Activated naive CD8-positive, alpha-beta T cell (primary cell): ENCODE data around the gene OR6B3.

Experiments
- H3K27ac Mint-ChIP-seq: one replicate; pipeline ENCODE4 v1.8.0; 2021; ENCODE audit warnings: mixed read lengths
- H3K27me3 Mint-ChIP-seq: one replicate; pipeline ENCODE4 v1.8.0; 2021; ENCODE audit warnings: mixed read lengths
- H3K36me3 Mint-ChIP-seq: one replicate; pipeline ENCODE4 v1.8.0; 2021; ENCODE audit warnings: mixed read lengths
- H3K4me1 Mint-ChIP-seq: one replicate; pipeline ENCODE4 v1.8.0; 2021; ENCODE audit warnings: low read depth, mixed read lengths
- H3K4me3 Mint-ChIP-seq: one replicate; pipeline ENCODE4 v1.8.0; 2021; ENCODE audit warnings: mild to moderate bottlenecking, mixed read lengths
- H3K9me3 Mint-ChIP-seq: one replicate; pipeline ENCODE4 v1.8.0; 2021; ENCODE audit warnings: low read depth, mixed read lengths

Gene OR6B3

DNA sequence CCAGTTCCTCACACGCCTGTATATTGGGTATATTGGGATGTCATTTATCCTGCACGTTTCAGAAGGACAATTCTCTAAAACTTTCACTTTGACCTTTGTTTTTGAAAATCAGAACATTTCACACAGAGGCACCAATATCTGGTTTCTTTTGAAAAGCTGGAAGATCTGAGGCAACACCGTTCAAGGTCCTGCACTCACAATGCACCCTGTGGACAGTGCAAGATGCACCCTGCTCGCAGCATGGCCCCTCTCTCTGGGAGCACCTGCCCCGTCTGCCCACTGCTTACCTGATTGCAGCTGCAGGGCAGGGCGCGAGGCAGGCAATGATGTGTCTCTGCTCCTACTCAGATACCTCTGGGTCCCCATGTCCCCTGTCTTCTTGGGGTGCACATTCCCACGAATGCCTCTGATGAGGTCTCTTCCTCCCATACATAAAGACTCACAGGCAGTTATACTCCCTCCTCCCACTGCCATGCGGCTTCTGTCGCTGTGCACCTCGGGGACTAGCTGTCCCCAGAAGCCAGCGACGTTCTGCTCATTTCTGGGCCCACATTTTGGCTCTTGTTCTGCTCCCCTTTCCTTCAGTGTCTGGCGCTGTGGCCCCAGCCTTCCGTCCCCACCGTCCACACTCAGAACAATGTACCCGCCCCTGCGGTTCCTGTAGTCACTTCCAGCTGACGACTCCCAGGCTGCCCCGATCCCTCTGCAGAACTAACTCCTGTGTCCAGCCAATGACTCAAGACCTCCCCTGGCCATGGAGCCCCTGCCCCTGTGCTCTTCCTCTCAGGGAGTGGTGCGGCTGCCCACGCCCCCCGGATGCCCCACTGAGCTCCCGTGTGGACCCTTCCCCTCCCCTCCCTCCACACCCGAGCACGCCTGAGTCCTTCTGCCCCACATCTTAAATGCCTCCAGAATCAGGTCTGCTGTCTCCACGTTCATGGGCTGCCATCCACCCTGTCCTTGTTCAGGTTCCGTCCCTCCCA, at the start of gene OR6B3:
OR6B3 (minus strand) TSS at position 349 of the 983 bp plus-strand sequence.
- H3K27me3 Mint-ChIP-seq, result peaks cover 31% of the 10 kb centered on the region

DNA sequence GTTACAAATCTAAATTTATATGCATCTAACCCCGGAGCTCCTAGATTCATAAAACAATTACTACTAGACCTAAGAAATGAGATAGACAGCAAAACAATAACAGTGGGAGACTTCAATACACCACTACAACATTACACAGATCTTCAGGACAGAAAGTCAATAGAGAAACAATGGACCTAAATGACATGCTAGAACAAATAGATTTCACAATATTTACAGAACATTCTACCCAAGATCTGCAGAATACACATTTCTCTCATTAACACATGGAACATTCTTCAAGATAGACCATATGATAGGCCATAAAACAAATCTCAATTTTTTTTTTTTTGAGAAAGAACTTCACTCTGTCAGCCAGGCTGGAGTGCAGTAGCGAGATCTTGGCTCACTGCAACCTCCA, 45.0 kb upstream of the OR6B3 start:
- Mint-ChIP-seq H3K9me3 (peaks cover 14% of the 10 kb centered on the region), H3K4me1 (no peaks in the 10 kb centered on the region), H3K27ac (no peak overlapping the region), H3K27me3 (peaks cover 58% of the 10 kb centered on the region), H3K36me3 (peaks cover 4% of the 10 kb centered on the region), H3K4me3 (no peak overlapping the region)

More for the DNA sequence above, at the start of gene OR6B3:
- Mint-ChIP-seq H3K4me1 (no peaks in the 10 kb centered on the region), H3K36me3 (no peaks in the 10 kb centered on the region), H3K9me3 (no peaks in the 10 kb centered on the region), H3K4me3 (no peak within 1 kb of the TSS), H3K27ac (no peak within 1 kb of the TSS)

DNA sequence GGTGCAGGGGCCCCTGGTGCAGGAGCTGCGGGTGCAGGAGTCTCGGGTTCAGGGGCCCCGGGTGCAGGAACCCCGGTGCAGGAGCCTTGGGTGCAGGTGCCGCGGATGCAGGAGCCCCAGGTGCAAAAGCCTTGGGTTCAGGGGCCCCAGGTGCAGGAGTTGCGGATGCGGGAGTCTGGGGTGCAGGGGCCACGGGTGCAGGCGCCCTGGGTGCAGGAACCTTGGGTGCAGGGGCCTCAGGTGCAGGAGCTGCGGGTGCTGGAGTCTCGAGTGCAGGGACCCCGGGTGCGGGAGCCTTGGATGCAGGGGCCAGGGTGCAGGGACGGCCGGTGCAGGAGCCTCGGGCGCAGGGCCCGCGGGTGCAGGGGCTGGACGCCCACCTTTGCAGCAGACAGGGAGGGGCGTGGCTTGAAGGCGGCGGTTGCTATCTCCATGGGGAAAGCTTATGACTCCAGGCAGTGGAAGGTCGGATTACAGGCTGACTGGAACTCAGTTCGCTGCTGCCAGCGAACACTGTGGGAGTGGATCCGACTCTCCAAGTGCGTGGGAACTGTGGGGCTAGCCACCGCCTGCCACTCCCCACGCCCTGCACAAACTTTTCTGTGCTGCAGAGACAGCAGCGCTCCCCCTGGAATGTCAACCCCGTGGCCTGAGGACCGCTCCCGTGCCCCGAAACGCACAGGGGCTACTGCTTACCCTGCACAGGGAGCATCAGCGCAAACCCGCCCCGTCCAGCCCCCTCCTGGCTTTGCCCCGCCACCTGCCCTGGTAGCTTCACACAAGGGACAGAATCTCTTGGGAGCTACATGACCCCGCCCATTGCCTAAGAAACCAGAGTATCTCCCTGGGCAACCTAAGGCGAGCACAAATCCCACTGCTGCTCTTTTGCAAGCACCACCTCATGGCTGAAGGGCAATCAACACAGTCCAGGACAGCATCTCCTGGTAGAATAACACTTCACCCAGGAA, 42.5 kb upstream of the OR6B3 start:
- Mint-ChIP-seq H3K4me1 (no peaks in the 10 kb centered on the region), H3K4me3 (no peak overlapping the region), H3K27ac (no peak overlapping the region), H3K9me3 (peaks cover 14% of the 10 kb centered on the region), H3K27me3 (peaks cover 60% of the 10 kb centered on the region), H3K36me3 (peaks cover 4% of the 10 kb centered on the region)

DNA sequence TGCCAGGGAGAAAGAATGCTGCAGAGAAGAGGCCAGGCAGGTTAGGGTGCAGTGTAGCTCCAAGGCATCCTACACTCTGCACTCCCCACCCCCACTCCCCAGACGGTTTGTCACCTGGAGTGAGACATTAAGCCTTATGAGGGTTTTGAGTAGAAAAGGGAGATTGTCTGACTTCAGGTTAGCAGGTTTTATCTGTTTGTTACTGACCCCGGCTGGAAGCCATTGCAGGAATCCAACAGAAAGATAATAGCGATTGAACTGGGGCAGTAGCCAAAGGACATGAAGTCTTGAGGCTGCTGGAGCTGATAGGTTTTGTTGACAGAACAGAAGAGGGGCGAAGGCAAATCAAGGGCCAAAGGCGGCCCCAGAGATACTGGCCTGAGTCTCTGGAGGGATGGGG, 36.0 kb upstream of the OR6B3 start:
- Mint-ChIP-seq H3K36me3 (peaks cover 6% of the 10 kb centered on the region), H3K4me1 (no peaks in the 10 kb centered on the region), H3K9me3 (peaks cover 9% of the 10 kb centered on the region), H3K4me3 (no peak overlapping the region), H3K27me3 (peaks cover 32% of the 10 kb centered on the region), H3K27ac (no peak overlapping the region)

DNA sequence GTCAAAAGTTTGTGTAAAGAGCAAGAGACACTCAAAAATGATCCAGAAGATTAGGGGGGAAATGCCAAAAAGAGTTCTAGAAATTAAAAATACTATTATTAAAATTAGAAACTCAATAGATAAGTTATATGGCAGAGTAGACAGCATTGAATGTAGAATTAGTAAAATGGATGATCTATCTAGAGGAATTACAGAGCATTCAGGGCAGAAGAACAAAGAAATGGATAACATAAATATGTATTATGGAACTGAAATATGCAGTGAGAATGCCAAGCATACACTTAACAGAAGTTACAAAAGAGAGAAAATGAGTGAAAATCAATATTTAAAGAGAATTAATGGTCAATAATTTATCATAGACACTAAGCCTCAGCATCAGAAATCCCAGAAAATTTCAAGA, 33.2 kb upstream of the OR6B3 start:
- Mint-ChIP-seq H3K27me3 (peaks cover 18% of the 10 kb centered on the region), H3K9me3 (peaks cover 9% of the 10 kb centered on the region), H3K27ac (no peak overlapping the region), H3K4me3 (no peak overlapping the region), H3K4me1 (no peaks in the 10 kb centered on the region), H3K36me3 (peaks cover 6% of the 10 kb centered on the region)

DNA sequence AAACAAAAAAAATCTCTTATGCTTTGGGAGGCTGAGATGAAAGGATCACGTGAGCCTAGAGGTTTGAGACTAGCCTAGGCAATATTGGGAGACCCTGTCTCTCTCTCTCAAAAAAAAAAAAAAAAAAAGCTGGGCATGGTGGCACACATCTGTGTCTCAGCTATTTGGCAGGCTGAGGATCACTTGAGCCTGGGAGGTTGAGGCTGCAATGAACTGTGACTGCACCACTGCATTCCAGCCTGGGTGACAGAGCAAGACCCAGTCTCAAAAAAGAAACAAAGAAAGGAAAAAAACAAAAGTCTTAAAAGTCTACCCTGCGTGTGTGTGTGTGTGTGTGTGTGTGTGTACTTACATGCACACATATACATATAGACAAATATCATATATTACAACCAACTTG, 25.3 kb upstream of the OR6B3 start:
- no peaks in the 10 kb centered on the region for H3K4me1 Mint-ChIP-seq
- H3K36me3 Mint-ChIP-seq, result peaks cover 6% of the 10 kb centered on the region
- peaks cover 15% of the 10 kb centered on the region for H3K9me3 Mint-ChIP-seq
- H3K27me3 Mint-ChIP-seq, result peaks cover 14% of the 10 kb centered on the region
- H3K27ac Mint-ChIP-seq, result no peak overlapping the region
- no peak overlapping the region for H3K4me3 Mint-ChIP-seq

DNA sequence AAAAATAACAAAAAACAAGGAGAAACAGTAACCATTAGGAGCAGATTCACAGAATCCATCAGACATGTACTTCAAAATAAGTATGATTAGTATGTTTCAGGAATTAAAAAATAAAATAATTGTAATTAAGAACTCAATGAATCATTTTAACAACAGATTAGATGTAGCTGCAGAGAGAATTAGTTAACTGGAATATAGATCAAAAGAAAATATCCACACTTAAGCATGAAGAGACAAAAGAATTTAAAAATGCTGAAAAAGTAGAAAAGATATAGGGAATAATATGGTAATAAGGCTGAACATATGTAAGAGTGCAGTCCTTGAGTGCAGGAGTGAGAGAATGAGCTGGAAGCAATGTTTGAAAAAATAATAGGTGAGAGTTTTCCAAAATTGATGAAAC, 24.1 kb upstream of the OR6B3 start:
- peaks cover 10% of the 10 kb centered on the region for H3K27me3 Mint-ChIP-seq
- H3K4me3 Mint-ChIP-seq, result no peak overlapping the region
- H3K9me3 Mint-ChIP-seq, result peaks cover 15% of the 10 kb centered on the region

DNA sequence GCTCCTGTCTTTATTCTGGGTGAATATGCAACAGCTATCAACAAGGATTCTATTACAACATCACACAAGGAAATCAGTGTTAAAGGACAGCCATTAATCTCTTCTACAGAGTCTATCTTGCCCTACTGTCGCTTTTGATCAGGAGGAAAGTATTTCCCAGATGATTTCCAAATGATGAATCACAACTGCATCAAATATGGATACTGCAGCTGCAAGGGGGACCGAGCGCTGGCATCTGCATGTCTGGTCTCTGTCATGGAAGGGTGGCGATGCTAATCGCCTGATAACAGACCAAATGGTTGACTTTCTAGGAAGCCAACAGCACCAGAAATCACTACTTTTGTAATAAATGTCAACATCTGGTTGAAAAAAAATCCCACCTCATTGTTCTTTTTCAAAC, 21.2 kb upstream of the OR6B3 start:
- H3K9me3 Mint-ChIP-seq, result peaks cover 15% of the 10 kb centered on the region

More for the DNA sequence above, 24.1 kb upstream of the OR6B3 start:
- Mint-ChIP-seq H3K36me3 (peaks cover 6% of the 10 kb centered on the region), H3K27ac (no peak overlapping the region), H3K4me1 (no peaks in the 10 kb centered on the region)

DNA sequence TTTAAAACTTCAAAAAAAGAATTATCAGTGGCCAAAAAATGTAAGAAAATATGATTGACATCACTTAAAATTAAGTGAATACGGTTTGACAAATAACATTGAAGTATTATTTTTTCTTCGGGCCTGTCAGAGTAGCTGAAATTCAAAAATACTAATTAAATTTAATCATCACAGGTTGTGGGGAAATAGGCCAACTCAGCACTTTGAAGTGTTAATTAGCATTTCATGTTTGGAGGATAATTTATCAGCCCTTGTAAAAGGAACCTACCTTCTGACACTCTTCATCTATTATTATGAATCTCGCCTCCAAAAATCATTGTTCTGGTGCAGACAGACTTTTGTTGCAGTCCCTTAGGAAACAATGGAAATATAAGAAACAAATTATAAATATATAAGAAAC, 17.6 kb upstream of the OR6B3 start:
- Mint-ChIP-seq H3K36me3 (no peaks in the 10 kb centered on the region), H3K9me3 (peaks cover 4% of the 10 kb centered on the region), H3K27ac (no peak overlapping the region), H3K4me3 (no peak overlapping the region), H3K4me1 (no peaks in the 10 kb centered on the region), H3K27me3 (peaks cover 7% of the 10 kb centered on the region)

More for the DNA sequence above, 21.2 kb upstream of the OR6B3 start:
- H3K27me3 Mint-ChIP-seq, result peaks cover 10% of the 10 kb centered on the region
- no peak overlapping the region for H3K27ac Mint-ChIP-seq
- H3K4me3 Mint-ChIP-seq, result no peak overlapping the region
- peaks cover 6% of the 10 kb centered on the region for H3K36me3 Mint-ChIP-seq
- no peaks in the 10 kb centered on the region for H3K4me1 Mint-ChIP-seq

DNA sequence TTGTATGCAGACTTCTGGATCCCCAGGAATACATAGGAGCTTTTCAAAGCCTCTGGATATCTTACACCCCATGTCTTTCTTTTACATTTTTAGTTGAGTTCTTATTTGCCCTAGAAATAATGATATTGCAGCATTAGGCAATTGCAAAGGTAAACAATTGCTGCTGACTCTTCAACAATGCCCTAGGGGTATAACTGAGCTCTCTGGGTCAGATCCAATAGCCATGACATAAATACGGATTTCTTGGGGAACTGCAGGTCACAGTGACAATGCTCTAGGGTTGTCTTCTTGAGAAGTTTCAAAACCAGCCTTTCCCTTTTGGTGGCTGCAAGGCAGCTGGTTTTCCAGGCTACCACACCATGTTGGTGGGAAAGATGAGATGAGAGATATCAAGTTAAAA, 16.5 kb upstream of the OR6B3 start:
- H3K27me3 Mint-ChIP-seq, result peaks cover 3% of the 10 kb centered on the region
- no peak overlapping the region for H3K4me3 Mint-ChIP-seq
- peaks cover 4% of the 10 kb centered on the region for H3K9me3 Mint-ChIP-seq
- H3K4me1 Mint-ChIP-seq, result no peaks in the 10 kb centered on the region
- H3K36me3 Mint-ChIP-seq, result no peaks in the 10 kb centered on the region
- H3K27ac Mint-ChIP-seq, result no peak overlapping the region

DNA sequence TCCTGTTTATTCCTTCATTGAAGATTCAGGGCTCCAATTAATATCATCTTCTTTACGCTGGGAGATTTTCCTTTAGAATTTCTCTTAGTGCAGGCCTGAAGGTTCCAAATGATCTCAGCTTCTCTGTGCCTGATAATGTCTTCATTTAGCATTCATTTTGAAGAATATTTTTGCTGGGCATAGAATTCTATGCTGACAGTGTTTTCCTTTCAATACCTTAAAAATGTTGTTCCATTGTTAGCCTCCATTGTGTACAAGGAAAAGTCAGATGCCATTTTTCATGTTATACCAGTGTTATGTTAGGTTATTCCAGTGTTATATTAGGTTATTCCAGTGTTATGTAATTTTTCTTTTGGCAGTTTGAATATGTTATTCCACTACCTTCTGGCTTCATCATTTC, 14.9 kb upstream of the OR6B3 start:
- Mint-ChIP-seq H3K9me3 (peaks cover 4% of the 10 kb centered on the region), H3K27ac (no peak overlapping the region), H3K27me3 (peaks cover 3% of the 10 kb centered on the region), H3K4me1 (no peaks in the 10 kb centered on the region), H3K4me3 (no peak overlapping the region), H3K36me3 (no peaks in the 10 kb centered on the region)

DNA sequence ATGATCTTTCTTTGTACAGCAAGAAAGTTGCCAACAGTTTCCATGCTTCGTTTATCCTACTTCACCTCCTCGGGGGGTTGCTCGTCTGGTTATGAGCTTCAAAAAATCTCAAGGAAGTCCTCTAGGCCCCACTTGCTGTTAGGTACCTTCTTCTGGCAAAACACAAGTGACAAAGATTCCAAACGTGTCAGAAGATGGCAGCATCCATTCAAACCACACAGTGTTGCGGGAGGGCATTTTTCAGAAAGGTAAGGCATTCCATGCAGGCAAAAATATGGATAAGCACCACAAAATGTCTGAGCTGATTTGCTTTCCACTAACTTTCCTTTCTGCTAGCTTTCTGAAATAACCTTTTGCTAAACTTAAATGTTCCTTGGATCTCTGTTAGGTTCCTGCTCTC, 13.2 kb upstream of the OR6B3 start:
- Mint-ChIP-seq H3K36me3 (no peaks in the 10 kb centered on the region), H3K9me3 (peaks cover 4% of the 10 kb centered on the region), H3K27ac (no peak overlapping the region), H3K4me3 (no peak overlapping the region), H3K4me1 (no peaks in the 10 kb centered on the region), H3K27me3 (peaks cover 1% of the 10 kb centered on the region)

DNA sequence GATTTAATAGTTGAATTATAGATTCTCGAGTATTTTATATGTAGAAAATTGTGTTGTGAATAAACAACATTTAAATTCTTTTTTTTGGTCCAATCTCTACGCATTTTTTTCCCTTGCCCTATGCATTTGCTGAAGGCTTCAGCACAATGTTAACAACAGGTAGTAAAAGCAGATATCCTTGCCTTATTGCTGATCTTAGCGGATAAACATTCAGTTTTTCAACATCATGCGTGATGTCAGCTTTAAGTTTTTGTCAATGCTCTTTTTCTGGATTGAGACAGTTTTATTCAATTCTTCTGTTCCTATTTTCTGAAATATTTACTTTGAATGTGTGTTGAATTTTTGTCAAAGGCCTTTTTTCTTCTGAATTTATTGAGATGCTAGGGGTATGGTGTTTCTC, 11.6 kb upstream of the OR6B3 start:
- Mint-ChIP-seq H3K36me3 (no peaks in the 10 kb centered on the region), H3K4me1 (peaks cover 2% of the 10 kb centered on the region), H3K27ac (no peak overlapping the region), H3K9me3 (peaks cover 4% of the 10 kb centered on the region), H3K4me3 (no peak overlapping the region), H3K27me3 (peaks cover 4% of the 10 kb centered on the region)

DNA sequence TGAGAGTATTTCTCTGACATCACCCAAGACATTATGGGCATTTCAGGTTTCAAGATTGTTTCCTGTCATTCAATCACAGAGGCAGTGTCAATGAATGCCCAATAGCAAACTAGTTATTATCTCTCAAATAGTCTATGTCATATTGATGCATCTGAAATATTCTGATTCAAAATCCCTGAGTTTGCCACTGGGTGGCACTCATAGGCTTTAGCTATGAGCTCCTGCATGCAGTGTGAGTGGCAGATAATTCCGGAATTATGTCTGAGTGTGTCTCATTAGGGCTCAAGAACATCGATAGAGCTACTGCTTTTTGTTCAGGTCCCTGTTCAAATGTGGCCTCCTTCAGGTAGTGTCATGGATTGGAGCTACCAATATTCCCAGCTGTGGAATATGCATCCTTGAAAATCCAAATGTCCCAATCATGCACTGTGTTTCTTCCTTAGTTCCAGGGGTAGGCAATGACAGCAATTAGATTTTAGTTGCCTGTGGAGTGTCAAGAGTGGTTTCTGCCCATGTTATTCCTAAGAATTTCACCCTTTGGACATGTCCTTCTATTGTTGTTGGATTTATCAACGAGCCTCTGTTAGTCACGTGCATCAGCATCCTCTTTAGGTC, 7.8 kb upstream of the OR6B3 start:
- no peaks in the 10 kb centered on the region for H3K9me3 Mint-ChIP-seq
- no peaks in the 10 kb centered on the region for H3K36me3 Mint-ChIP-seq
- peaks cover 2% of the 10 kb centered on the region for H3K4me1 Mint-ChIP-seq
- H3K27ac Mint-ChIP-seq, result no peak overlapping the region
- peaks cover 9% of the 10 kb centered on the region for H3K27me3 Mint-ChIP-seq
- no peak overlapping the region for H3K4me3 Mint-ChIP-seq
